DND-41 (cell line): ENCODE data around the gene FOXP1.

Source experiments
- ATAC-seq: fragments of 200-7000 bp; cut with Tn5 transposase; 3 replicates; pipeline ENCODE4 v1.9.1; 2021; ENCODE audit warnings: low read depth; ENCODE audit not compliant: insufficient read depth
- DNase-seq: peaks from one replicate; pipeline ENCODE4 v3.0.0-alpha.2; 2020
- H2AFZ ChIP-seq: 2 replicates; pipeline ENCODE4 v1.6.0; 2012; ENCODE audit warnings: low read depth, low read length
- H3K27ac ChIP-seq: 2 replicates; pipeline ENCODE4 v1.5.1; 2012; ENCODE audit warnings: low read length, inconsistent platforms
- H3K27me3 ChIP-seq: fragments of 200-600 bp; sonication (generic); 2 replicates; pipeline ENCODE4 v1.6.0; 2012; ENCODE audit warnings: low read length, mild to moderate bottlenecking, inconsistent platforms; ENCODE audit not compliant: insufficient read depth, poor library complexity
- H3K36me3 ChIP-seq: 2 replicates; pipeline ENCODE4 v1.5.1; 2012; ENCODE audit warnings: low read length, inconsistent platforms; ENCODE audit not compliant: insufficient read depth
- H3K4me1 ChIP-seq: 2 replicates; pipeline ENCODE4 v1.5.1; 2012; ENCODE audit warnings: mild to moderate bottlenecking, low read length; ENCODE audit not compliant: insufficient read depth
- H3K4me2 ChIP-seq: 2 replicates; pipeline ENCODE4 v1.6.0; 2012; ENCODE audit warnings: mild to moderate bottlenecking, moderate library complexity, low read length, inconsistent platforms; ENCODE audit not compliant: insufficient read depth
- H3K4me3 ChIP-seq, 2 experiments: fragments of 200-600 bp in 1 of 2; shearing (Covaris generic) in 1 of 2; 2 replicates each; pipeline ENCODE4 v1.5.1; 2012 to 2016; ENCODE audit warnings: inconsistent platforms in 2 of 2, low read length in 2 of 2, mild to moderate bottlenecking in 2 of 2, low read depth in 1 of 2, moderate library complexity in 1 of 2
- H3K79me2 ChIP-seq: 2 replicates; pipeline ENCODE4 v1.6.0; 2012; ENCODE audit warnings: low read length, inconsistent platforms; ENCODE audit not compliant: insufficient read depth
- H3K9ac ChIP-seq: 2 replicates; pipeline ENCODE4 v1.6.0; 2012; ENCODE audit warnings: low read depth, mild to moderate bottlenecking, inconsistent platforms, low read length, moderate library complexity
- H3K9me3 ChIP-seq: 2 replicates; pipeline ENCODE4 v1.5.1; 2012; ENCODE audit warnings: low read length, moderate library complexity, mild to moderate bottlenecking, inconsistent platforms; ENCODE audit not compliant: insufficient read depth, severe bottlenecking
- H4K20me1 ChIP-seq: 2 replicates; pipeline ENCODE4 v1.6.0; 2012; ENCODE audit warnings: low read length; ENCODE audit not compliant: insufficient read depth
- CTCF ChIP-seq: IDR thresholded peaks from 2 replicates; pipeline ENCODE4 v1.5.1; 2012; ENCODE audit warnings: borderline replicate concordance, low read length, moderate library complexity, mild to moderate bottlenecking; ENCODE audit not compliant: poor library complexity, severe bottlenecking; ENCODE audit errors: extremely low read depth
- EZH2 ChIP-seq: IDR thresholded peaks from 3 replicates; pipeline ENCODE4 v1.6.1; 2012; ENCODE audit warnings: borderline replicate concordance, low read depth, mild to moderate bottlenecking, moderate library complexity, low read length, inconsistent platforms; ENCODE audit not compliant: severe bottlenecking

The FOXP1 gene

GRCh38 chr3:71582036-71582611 is 1.4 kb downstream of the FOXP1 start:
- H3K4me1 ChIP-seq, result peaks cover 42% of the 10 kb centered on the region
- H3K79me2 ChIP-seq, result peaks cover 62% of the 10 kb centered on the region
- peak overlapping the region; percentile 65 for H3K4me2 ChIP-seq

DNA sequence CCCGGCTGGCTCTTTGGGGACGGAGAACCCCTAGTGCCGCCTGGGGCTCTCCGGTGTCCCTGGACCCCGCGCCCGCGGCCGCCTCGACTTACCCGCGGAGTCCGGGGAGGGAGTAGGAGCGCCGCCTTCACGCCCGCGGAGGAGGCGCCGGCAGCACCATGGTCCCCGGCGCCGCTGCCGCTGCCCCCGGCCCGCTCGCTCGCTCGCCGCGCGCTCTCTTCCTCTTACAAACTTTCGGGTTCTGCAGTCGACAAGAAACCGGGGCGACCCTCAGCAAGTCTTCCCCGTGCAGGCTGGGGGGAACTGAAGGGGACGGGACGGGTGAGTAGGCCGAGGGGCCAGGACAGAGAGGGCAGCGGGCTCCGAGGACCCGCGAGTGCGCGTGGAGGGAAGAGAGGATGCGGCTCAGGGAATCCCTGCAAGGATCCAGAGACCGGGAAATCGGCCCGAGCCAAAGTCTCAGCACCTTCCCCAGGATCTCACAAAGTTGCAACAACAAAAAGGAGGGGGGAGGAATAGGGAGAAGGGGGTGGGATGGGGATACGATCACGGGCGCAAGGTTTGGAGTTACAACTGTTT is 2.0 kb downstream of the FOXP1 start:
- no peaks in the 10 kb centered on the region for H3K27me3 ChIP-seq
- peaks cover 17% of the 10 kb centered on the region for H3K36me3 ChIP-seq
- peak overlapping the region; percentile 65 for H3K4me2 ChIP-seq
- ATAC-seq (peak; percentile 31), DNase-seq (peak; percentile 50)
- peaks cover 42% of the 10 kb centered on the region for H3K4me1 ChIP-seq
- peak overlapping the region; percentile 99 for H3K27ac ChIP-seq
- peak overlapping the region; percentile 87 for H2AFZ ChIP-seq
- peak overlapping the region; percentile 99 for H3K9ac ChIP-seq
- peaks cover 4% of the 10 kb centered on the region; the same call in 1 of the 2 replicates for H4K20me1 ChIP-seq
- H3K4me3 ChIP-seq, result peak overlapping the region; percentile 78 to 82
- H3K79me2 ChIP-seq, result peaks cover 65% of the 10 kb centered on the region
- no peak for TF ChIP-seq EZH2
- TF ChIP-seq CTCF, result peak; percentile 21
- no peaks in the 10 kb centered on the region for H3K9me3 ChIP-seq

More at GRCh38 chr3:71582036-71582611, 1.4 kb downstream of the FOXP1 start:
- DNase-seq (peak; percentile 86), ATAC-seq (peak; percentile 61)
- peak overlapping the region; percentile 99 for H3K27ac ChIP-seq
- no peak for TF ChIP-seq EZH2
- TF ChIP-seq CTCF, result no peak
- no peaks in the 10 kb centered on the region for H4K20me1 ChIP-seq
- H3K9me3 ChIP-seq, result no peaks in the 10 kb centered on the region
- H3K36me3 ChIP-seq, result peaks cover 11% of the 10 kb centered on the region
- no peaks in the 10 kb centered on the region for H3K27me3 ChIP-seq
- peak overlapping the region; percentile 78 to 82 for H3K4me3 ChIP-seq
- peak overlapping the region; percentile 99 for H3K9ac ChIP-seq
- H2AFZ ChIP-seq, result peak overlapping the region; percentile 87

GRCh38 chr3:71580636-71581456 is 2.7 kb downstream of the FOXP1 start:
- H3K79me2 ChIP-seq, result peaks cover 71% of the 10 kb centered on the region
- DNase-seq, result no peak
- peak overlapping the region; percentile 99 for H3K27ac ChIP-seq
- peak overlapping the region; percentile 99 for H3K9ac ChIP-seq
- peaks cover 36% of the 10 kb centered on the region for H3K4me1 ChIP-seq
- H3K36me3 ChIP-seq, result peaks cover 22% of the 10 kb centered on the region
- no peak for ATAC-seq
- peak overlapping the region; percentile 78 to 82; a peak in 3 of 4 replicates for H3K4me3 ChIP-seq
- peaks cover 5% of the 10 kb centered on the region; the same call in 1 of the 2 replicates for H4K20me1 ChIP-seq
- H3K9me3 ChIP-seq, result no peaks in the 10 kb centered on the region
- TF ChIP-seq EZH2 (no peak), CTCF (no peak)
- H2AFZ ChIP-seq, result peak overlapping the region; percentile 87
- peak overlapping the region; percentile 65 for H3K4me2 ChIP-seq
- H3K27me3 ChIP-seq, result no peaks in the 10 kb centered on the region
